Measurements from ENCODE around the gene CIC.

DNA sequence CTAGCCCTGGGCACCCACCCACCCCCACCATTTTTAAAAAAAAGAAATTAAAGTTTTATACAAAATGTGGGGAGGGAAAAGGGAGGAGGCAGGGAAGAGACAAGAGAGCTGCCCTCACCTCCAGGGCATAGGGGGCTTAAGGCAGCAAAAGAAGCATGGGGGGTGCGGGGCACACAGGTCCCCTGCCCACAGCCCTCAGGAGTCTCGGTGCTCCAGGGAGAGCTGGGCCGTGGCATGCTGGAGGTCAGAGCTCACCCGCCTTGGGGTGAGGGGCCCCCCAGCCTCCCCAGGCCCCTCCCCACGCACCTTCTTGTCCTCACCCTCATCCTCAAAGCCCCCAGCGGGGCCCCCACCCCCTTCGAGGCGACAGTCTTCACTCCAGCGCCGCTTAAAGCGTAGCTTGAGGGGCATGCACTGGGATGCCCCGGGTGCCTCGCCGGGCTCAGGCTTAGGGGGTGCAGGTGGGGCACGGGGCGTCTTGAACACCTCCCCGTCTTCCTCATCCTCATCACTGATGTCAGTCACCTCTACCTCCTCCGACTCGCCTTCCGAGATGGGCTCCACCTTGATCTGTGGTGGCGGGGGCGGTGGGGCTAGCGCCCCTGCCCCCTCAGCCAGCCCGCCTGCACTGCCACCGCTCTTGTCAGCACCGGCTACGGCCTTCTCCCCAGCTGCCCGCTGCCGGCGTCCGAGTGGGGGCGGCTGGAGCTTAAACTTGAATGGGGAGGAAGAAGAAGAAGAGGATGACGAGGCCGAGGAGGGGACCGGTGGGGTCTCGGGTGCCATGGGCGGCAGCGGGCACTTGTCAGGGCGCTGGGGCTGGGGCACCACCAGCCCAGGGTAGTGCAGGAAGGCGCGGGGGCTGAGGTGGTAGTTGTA is 20.5 kb upstream of the CIC start:
- TF ChIP-seq POLR2AphosphoS5 (IDR thresholded peaks at IDR 0.05; ENCODE audit: low read depth, low read length): peak; percentile 21
- TF ChIP-seq TAF1 (IDR thresholded peaks at IDR 0.05; ENCODE audit: borderline replicate concordance, insufficient read depth, low read length): no peak
- no peak for TF ChIP-seq SIN3A (IDR thresholded peaks at IDR 0.05; ENCODE audit: borderline replicate concordance, insufficient read depth, low read length)
- TF ChIP-seq, protein P1, sequence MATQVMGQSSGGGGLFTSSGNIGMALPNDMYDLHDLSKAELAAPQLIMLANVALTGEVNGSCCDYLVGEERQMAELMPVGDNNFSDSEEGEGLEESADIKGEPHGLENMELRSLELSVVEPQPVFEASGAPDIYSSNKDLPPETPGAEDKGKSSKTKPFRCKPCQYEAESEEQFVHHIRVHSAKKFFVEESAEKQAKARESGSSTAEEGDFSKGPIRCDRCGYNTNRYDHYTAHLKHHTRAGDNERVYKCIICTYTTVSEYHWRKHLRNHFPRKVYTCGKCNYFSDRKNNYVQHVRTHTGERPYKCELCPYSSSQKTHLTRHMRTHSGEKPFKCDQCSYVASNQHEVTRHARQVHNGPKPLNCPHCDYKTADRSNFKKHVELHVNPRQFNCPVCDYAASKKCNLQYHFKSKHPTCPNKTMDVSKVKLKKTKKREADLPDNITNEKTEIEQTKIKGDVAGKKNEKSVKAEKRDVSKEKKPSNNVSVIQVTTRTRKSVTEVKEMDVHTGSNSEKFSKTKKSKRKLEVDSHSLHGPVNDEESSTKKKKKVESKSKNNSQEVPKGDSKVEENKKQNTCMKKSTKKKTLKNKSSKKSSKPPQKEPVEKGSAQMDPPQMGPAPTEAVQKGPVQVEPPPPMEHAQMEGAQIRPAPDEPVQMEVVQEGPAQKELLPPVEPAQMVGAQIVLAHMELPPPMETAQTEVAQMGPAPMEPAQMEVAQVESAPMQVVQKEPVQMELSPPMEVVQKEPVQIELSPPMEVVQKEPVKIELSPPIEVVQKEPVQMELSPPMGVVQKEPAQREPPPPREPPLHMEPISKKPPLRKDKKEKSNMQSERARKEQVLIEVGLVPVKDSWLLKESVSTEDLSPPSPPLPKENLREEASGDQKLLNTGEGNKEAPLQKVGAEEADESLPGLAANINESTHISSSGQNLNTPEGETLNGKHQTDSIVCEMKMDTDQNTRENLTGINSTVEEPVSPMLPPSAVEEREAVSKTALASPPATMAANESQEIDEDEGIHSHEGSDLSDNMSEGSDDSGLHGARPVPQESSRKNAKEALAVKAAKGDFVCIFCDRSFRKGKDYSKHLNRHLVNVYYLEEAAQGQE (IDR thresholded peaks at IDR 0.05; ENCODE audit: insufficient read depth in 1 of 2, low read depth in 2 of 2, low read length in 2 of 2): no peak
- TF ChIP-seq FOXP2 (optimal IDR thresholded peaks at IDR 0.05; ENCODE audit: borderline replicate concordance, extremely low read depth, extremely low read length, insufficient read depth): no peak
